ENCODE results near the gene EHD3. TPM values are rescaled to one million over a fixed set of nuclear protein-coding genes. Genes with fewer than 3 reads are reported as not detected.

The EHD3 gene
- total and polyA plus RNA-seq, 2 of the 4 experiments (the other 2 are of a cell fraction): 29.1 to 39.8 TPM

DNA sequence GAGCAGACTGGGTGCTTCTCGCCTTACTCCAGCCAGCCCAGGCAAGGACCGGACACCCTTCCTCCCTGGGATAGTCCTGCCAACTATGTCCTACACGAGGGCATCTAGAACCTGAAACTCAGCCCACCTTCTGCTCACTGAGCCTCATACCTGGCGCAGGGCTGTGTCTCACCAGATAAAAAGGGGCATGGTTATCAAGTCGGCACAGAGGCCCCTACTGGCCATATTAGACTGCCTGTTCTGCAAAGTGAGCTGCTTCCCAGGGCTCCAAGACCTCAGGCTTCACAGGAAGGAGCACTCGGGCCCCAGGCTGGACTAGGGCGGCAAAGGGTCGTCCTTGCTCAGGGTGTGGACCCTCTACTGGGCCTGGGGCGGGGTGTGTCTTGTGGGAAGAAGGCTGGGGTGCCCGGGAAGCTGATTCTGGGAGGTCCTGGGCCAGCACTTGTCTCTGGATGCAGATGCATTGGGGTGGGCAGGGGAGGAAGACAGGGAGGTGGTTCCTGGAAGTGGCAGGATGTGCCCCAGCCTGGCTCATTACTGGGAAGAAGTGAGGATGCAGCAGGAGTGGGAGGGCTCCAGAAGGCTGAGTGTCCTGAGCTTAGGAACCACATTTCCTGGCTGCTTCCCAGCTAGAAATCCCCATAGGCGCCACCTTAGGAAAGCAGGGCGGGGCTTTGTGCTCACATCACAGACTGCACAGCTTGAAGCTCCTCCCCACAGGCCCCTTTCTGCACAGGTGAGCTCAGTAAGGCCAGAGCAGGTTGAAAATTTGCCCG, 19.6 kb downstream of the EHD3 start:
- dilution Hi-C loops (cut with HindIII; ENCODE audit: low sequenced_read_pairs, unreplicated experiment) (no loop called here), intact Hi-C loops (cut with micrococcal nuclease) (no loop called here), in situ Hi-C loops (cut with MboI; ENCODE audit: low sequenced_read_pairs) (no loop called here)
- Histone ChIP-seq H3K4me3 (ENCODE audit: insufficient read depth, low read depth, low read length) (no peak overlapping the region), H3K27me3 (ENCODE audit: control insufficient read depth, insufficient read depth, low read length) (no peaks in the 10 kb centered on the region), H3K14ac (replicated peaks; ENCODE audit: low read depth, low read length) (no peak overlapping the region), H2BK120ac (ENCODE audit: low read depth, low read length) (no peak overlapping the region), H4K20me1 (ENCODE audit: insufficient read depth, low read length) (no peaks in the 10 kb centered on the region), H4K91ac (ENCODE audit: insufficient read depth, low read depth, low read length) (no peak overlapping the region), H3K9me1 (ENCODE audit: insufficient read depth, low read length) (peaks cover 8% of the 10 kb centered on the region; the same call in 1 of the 2 replicates), H3K56ac (ENCODE audit: extremely low read depth, insufficient read depth, low read length) (no peak overlapping the region), H3K36me3 (ENCODE audit: control insufficient read depth, insufficient read depth, low read length) (peaks cover 47% of the 10 kb centered on the region), H2BK5ac (ENCODE audit: low read depth, low read length, poor library complexity, severe bottlenecking) (no peak overlapping the region), H3K18ac (ENCODE audit: low read depth, low read length) (no peak overlapping the region), H2AFZ (replicated peaks; ENCODE audit: low read length, poor library complexity) (no peak overlapping the region), H3K4me1 (ENCODE audit: control insufficient read depth, insufficient read depth, low read length) (no peaks in the 10 kb centered on the region), H3K27ac (ENCODE audit: insufficient read depth, low read length) (no peak overlapping the region), H3K4ac (ENCODE audit: low read depth, low read length) (no peak overlapping the region), H3K23ac (ENCODE audit: low read depth, low read length) (no peak overlapping the region), H2BK15ac (ENCODE audit: low read depth, low read length) (no peak overlapping the region), H2AK9ac (replicated peaks; ENCODE audit: low read depth, low read length, poor library complexity) (no peak overlapping the region), H3K9me3 (ENCODE audit: control insufficient read depth, insufficient read depth, low read length) (no peaks in the 10 kb centered on the region), H4K8ac (ENCODE audit: low read depth in 2 of 2, low read length in 2 of 2) (no peak overlapping the region), H3K4me2 (ENCODE audit: low read depth, low read length) (no peak overlapping the region), H3K9ac (ENCODE audit: low read depth, low read length) (no peak overlapping the region), H3K79me1 (ENCODE audit: low read depth in 1 of 2, low read length in 2 of 2) (0 out of 4 replicates have a peak, but pooled peaks cover 0 to 3% of the 10 kb centered on the region in 2 experiments), H4K5ac (ENCODE audit: low read depth, low read length) (no peak overlapping the region), H2AK5ac (ENCODE audit: low read depth, low read length) (no peak overlapping the region), H2BK20ac (ENCODE audit: low read depth, low read length) (no peak overlapping the region)
- no TSS peak for BruUV-seq (replicated peaks)
- TF ChIP-seq CHD1 (IDR thresholded peaks at IDR 0.05; ENCODE audit: low read depth, low read length): no peak
- no peak for TF ChIP-seq RFX5 (IDR thresholded peaks at IDR 0.05; ENCODE audit: low read depth, low read length)
- TF ChIP-seq MAZ (IDR thresholded peaks at IDR 0.05; ENCODE audit: borderline replicate concordance, low read depth, low read length): no peak
- no peak for TF ChIP-seq CEBPB (IDR thresholded peaks at IDR 0.05; ENCODE audit: low read depth, low read length)
- no peak for TF ChIP-seq MAFK (IDR thresholded peaks at IDR 0.05; ENCODE audit: low read depth, low read length)
- TF ChIP-seq POLR2A (IDR thresholded peaks at IDR 0.05; ENCODE audit: low read depth, low read length): no peak
- TF ChIP-seq FOS (IDR thresholded peaks at IDR 0.05; ENCODE audit: low read depth, low read length): no peak
- TF ChIP-seq, protein P1, sequence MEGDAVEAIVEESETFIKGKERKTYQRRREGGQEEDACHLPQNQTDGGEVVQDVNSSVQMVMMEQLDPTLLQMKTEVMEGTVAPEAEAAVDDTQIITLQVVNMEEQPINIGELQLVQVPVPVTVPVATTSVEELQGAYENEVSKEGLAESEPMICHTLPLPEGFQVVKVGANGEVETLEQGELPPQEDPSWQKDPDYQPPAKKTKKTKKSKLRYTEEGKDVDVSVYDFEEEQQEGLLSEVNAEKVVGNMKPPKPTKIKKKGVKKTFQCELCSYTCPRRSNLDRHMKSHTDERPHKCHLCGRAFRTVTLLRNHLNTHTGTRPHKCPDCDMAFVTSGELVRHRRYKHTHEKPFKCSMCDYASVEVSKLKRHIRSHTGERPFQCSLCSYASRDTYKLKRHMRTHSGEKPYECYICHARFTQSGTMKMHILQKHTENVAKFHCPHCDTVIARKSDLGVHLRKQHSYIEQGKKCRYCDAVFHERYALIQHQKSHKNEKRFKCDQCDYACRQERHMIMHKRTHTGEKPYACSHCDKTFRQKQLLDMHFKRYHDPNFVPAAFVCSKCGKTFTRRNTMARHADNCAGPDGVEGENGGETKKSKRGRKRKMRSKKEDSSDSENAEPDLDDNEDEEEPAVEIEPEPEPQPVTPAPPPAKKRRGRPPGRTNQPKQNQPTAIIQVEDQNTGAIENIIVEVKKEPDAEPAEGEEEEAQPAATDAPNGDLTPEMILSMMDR (conservative IDR thresholded peaks at IDR 0.05; ENCODE audit: low read depth, low read length): no peak
- TF ChIP-seq, protein P2, sequence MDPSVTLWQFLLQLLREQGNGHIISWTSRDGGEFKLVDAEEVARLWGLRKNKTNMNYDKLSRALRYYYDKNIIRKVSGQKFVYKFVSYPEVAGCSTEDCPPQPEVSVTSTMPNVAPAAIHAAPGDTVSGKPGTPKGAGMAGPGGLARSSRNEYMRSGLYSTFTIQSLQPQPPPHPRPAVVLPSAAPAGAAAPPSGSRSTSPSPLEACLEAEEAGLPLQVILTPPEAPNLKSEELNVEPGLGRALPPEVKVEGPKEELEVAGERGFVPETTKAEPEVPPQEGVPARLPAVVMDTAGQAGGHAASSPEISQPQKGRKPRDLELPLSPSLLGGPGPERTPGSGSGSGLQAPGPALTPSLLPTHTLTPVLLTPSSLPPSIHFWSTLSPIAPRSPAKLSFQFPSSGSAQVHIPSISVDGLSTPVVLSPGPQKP (IDR thresholded peaks at IDR 0.05; ENCODE audit: borderline replicate concordance, low read depth, low read length): no peak
- TF ChIP-seq NFE2L2 (IDR thresholded peaks at IDR 0.05; ENCODE audit: low read depth, low read length): no peak
- TF ChIP-seq RAD21 (IDR thresholded peaks at IDR 0.05; ENCODE audit: low read length): no peak
- no peak for TF ChIP-seq RCOR1 (IDR thresholded peaks at IDR 0.05; ENCODE audit: insufficient replicate concordance, low read length)
- no peak for TF ChIP-seq MXI1 (IDR thresholded peaks at IDR 0.05; ENCODE audit: borderline replicate concordance, low read depth, low read length)
- DNase-seq (no peak), ATAC-seq (ENCODE audit: low read depth) (no peak)
- CTCF ChIA-PET: no interaction called here
- POLR2A ChIA-PET (ENCODE audit: unreplicated experiment): no interaction called here
- WGBS, 2 experiments (ENCODE audit: extremely low coverage in 2 of 2, insufficient read length in 1 of 2): 87% methylated on average over 5 of the region's 13 CpGs; no CpG with 5 or more reads in 1 of the 2 experiments
